PFSK-1 (cell line): ENCODE data around the gene BCL11B.

Experiments
- FOXP2 ChIP-seq: optimal IDR thresholded peaks from 2 replicates; pipeline ENCODE3; 2011; ENCODE audit warnings: borderline replicate concordance, control low read depth, inconsistent platforms; ENCODE audit not compliant: insufficient read depth; ENCODE audit errors: extremely low read length, extremely low read depth
- POLR2AphosphoS5 ChIP-seq: IDR thresholded peaks from 2 replicates; pipeline ENCODE4 v1.6.1; 2012; ENCODE audit warnings: low read depth, mild to moderate bottlenecking, control low read depth, low read length, moderate library complexity
- REST ChIP-seq, 2 experiments: IDR thresholded peaks; 2 replicates each; pipeline versions ENCODE4 v1.6.1 to v1.8.0; 2011 to 2012; ENCODE audit warnings: low read depth in 2 of 2, low read length in 2 of 2, control low read depth in 1 of 2, inconsistent platforms in 1 of 2, mild to moderate bottlenecking in 1 of 2, moderate library complexity in 1 of 2; ENCODE audit not compliant: insufficient read depth in 1 of 2
- SIN3A ChIP-seq: IDR thresholded peaks from 2 replicates; pipeline ENCODE4 v1.6.1; 2012; ENCODE audit warnings: mild to moderate bottlenecking, low read length, moderate library complexity, borderline replicate concordance; ENCODE audit not compliant: insufficient read depth
- TAF1 ChIP-seq: IDR thresholded peaks from 2 replicates; pipeline ENCODE4 v1.6.1; 2012; ENCODE audit warnings: low read length, control low read depth, borderline replicate concordance; ENCODE audit not compliant: insufficient read depth

The BCL11B gene

GRCh38 chr14:99177046-99177655 is 94.8 kb downstream of the BCL11B start:
- no peak for TF ChIP-seq POLR2AphosphoS5
- no peak for TF ChIP-seq TAF1
- no peak for TF ChIP-seq SIN3A
- TF ChIP-seq REST (IDR thresholded peaks at IDR 0.05; ENCODE audit: insufficient read depth in 1 of 2, low read depth in 2 of 2, low read length in 2 of 2): no peak
- no peak for TF ChIP-seq FOXP2

- no peak for TF ChIP-seq REST (IDR thresholded peaks at IDR 0.05; ENCODE audit: insufficient read depth in 1 of 2, low read depth in 2 of 2, low read length in 2 of 2)
- TF ChIP-seq POLR2AphosphoS5: no peak
- TF ChIP-seq SIN3A: no peak
- TF ChIP-seq TAF1: no peak
- TF ChIP-seq FOXP2: no peak
Measured at GRCh38 chr14:99176156-99176945, 95.6 kb downstream of the BCL11B start.

- no peak for TF ChIP-seq REST (IDR thresholded peaks at IDR 0.05; ENCODE audit: insufficient read depth in 1 of 2, low read depth in 2 of 2, low read length in 2 of 2)
- no peak for TF ChIP-seq FOXP2
- no peak for TF ChIP-seq TAF1
- TF ChIP-seq SIN3A: no peak
- no peak for TF ChIP-seq POLR2AphosphoS5
Measured at GRCh38 chr14:99175331-99176155, 96.5 kb downstream of the BCL11B start.

GRCh38 chr14:99174770-99175319 is 97.2 kb downstream of the BCL11B start:
- TF ChIP-seq POLR2AphosphoS5 (no peak), REST (IDR thresholded peaks at IDR 0.05; ENCODE audit: insufficient read depth in 1 of 2, low read depth in 2 of 2, low read length in 2 of 2) (no peak), TAF1 (no peak), FOXP2 (no peak)
